CD4-positive, alpha-beta T cell treated with Interleukin-4 for 1 hour (primary cell): ENCODE results near the gene ASAP2.

Source experiments
- DNase-seq, 2 donors: peaks; one replicate each; pipeline ENCODE4 v3.0.0-alpha.2; 2020 to 2022

Gene ASAP2

DNA sequence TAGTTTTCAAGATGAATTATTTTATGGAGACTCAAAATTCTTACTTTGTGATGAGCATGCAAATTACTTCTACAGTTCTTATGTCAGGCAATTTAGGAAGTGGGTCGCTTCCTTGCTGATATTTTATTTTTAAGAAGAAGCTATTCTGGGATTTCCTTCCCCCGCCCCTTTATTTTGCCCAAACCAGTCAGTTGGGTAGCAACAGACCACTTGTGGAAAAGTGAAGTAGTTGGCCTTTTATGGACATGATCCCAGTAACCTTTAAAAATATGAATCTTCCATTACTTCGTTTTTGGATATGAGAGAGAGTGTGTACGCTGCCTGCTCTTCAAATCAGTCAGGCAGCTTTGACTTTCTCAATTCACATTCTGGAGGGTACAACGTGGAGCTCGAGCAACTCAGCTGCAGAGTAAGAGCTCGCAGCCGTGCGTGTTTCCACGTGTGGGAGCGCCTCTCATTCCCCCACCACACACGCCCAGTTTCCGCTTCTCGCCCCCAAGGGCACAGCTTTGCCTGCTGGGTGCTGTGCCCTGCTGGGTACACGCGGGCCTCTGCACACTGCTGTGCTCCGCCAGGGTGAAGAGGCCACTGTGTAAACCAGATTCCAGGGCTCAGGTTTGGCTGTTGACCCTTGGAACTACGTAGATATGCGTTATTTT is 124.1 kb downstream of the ASAP2 start:
- DNase-seq = no peak

DNA sequence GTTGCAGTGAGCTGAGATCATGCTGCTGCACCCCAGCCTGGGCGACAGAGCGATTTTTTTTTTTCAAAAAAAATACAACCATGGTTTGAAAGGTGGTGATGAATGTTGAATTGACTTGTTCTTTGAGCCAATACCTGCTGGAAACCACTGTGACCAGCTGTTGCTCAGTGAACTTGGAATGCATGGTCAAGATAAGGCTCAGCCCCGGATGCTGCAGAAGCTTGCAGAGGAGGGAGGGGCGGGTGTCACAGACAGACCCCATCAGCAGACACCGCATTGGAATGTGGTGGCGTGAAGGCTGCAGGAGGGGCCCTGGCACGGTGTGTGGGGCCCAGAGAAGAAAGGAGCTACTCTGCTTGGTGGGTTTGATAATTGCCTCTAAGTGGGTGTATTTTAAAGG is 125.1 kb downstream of the ASAP2 start:
- no peak for DNase-seq

DNA sequence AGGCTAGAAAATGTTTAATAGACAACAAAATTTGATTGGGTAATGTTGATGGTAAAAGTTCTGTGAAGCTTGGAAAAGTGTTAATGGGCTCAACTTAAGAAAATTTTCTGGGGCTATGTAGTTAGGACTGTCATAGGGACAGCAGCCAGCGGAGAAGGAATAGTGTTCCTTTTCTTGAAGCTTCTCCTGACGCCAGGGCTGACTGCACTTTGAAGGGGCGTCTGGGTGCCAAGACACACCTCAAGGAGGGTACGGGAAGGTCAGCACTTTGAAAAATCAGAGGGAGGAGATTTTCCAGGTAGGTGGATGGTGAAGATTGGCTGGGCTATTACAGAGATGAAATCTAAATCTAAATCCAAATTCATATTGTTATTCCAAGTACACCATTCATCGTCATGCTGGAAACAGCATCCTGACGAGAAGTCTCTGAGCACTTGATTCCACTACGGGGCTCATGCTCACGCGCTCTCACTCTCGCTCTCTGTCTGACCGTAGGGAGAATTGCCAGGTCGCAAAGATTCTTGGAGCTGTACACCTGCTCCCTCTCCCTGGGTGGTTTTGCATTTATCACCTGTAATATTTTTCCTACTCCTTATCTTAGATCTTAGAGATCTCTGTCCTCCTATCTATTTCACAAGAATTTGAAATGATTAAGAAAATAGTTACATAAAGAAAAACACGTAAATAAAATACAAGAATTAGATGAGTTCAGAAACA is 125.7 kb downstream of the ASAP2 start:
- DNase-seq = no peak

DNA sequence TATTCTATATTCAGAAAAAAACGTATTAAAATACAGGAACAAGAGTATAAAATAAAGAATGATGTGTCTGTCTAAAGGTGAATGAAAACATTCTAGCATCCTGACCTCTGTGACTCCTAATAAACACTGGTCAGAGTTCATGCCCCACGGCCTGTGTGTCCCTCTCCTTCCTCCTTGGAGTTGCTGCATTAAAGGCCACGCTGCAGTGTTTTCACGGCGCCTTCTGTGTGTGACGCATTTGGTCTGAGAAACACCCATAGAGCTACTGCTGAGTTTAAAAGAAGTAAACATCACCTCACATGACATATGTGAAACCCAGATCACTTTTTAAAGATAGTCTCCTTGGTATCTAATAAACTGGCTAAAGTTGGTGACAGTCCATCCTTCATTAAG is 126.2 kb downstream of the ASAP2 start:
- DNase-seq = no peak

DNA sequence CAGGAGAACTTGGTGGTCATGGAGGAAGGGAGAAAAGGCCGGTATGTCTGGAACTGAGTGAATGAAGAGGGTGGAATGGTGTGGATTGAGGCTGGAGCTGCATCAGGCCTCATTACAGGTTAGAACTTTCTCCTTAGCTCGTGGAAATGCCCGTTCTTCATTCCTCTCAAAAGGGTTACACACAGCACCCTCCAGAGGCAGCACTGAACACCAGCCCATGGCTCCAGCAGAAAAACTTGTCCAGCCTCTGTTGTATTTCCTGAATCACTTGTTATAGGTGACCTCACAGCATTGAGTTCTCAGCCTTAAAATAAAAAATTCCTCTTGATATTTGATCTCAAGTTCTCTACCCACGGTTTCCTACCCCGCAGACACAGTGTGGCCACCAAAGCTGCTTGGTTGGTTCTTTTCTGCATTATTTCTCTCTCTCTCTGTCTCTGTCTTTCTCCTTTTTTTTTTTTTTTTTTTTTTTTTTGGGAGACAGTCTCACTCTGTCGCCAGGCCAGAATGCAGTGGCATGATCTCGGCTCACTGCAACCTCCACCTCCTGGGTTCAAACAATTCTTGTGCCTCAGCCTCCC is 127.1 kb downstream of the ASAP2 start:
- peak in 1 of 2 donors; percentile 15 for DNase-seq

DNA sequence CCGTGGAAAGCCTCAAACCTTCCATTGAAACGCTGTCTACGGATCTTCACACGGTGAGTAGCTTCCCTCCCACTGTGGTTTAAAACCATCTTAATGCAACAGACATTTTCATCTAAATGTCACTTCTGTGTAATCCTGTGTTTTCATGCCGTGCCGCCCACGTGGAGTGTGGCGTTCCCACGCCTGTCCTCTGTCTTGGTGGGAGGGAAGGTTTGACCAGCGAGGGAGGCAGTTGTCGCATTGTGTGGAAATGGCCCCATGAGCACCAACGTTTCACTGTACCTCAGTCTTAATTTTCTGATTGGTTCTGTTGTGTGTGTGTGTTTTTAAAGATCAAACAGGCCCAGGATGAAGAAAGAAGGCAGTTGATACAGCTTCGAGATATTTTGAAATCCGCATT is 128.1 kb downstream of the ASAP2 start:
- DNase-seq = no peak

DNA sequence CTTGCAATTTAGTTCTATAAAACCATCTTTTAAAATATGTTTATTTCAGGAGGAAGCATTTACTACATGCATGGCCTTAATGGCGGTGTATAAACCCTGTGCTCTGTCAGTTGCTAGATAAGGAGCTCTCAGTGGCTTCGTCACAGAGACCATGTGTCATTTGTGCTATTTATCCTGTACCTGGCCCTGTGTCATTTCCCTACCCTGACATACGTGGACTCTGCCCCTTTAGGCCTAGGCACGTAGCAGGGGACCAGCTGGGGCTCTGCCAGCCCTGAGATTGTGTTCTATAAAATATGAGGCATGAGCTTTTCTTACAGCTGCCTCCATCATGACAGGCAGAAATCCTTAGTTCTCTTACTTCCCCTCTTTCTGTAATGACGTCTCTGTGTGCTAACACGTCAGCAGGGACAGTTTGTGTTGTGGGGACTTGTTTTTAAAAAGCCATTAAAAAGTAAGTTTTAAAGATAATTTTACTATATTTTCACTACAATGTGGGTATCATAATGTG is 128.8 kb downstream of the ASAP2 start:
- DNase-seq = peak in 1 of 2 donors; percentile 22

DNA sequence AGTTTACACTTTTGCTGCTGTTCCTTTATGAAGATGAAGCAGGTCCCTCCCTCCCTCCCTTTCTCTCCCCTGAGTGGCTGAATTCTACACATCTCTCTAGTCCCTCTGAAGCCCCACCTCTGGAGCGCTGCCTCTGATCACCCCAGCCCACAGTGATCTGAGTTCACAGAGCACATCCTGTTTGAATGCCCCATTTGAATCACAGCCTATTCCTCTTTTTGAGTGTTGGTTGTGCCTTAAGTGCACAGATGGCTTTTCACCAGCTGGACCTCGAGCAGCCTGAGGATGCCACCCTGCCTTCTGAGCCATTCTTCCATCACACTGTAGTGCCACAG is 129.6 kb downstream of the ASAP2 start:
- peak; percentile 14 to 49 for DNase-seq

DNA sequence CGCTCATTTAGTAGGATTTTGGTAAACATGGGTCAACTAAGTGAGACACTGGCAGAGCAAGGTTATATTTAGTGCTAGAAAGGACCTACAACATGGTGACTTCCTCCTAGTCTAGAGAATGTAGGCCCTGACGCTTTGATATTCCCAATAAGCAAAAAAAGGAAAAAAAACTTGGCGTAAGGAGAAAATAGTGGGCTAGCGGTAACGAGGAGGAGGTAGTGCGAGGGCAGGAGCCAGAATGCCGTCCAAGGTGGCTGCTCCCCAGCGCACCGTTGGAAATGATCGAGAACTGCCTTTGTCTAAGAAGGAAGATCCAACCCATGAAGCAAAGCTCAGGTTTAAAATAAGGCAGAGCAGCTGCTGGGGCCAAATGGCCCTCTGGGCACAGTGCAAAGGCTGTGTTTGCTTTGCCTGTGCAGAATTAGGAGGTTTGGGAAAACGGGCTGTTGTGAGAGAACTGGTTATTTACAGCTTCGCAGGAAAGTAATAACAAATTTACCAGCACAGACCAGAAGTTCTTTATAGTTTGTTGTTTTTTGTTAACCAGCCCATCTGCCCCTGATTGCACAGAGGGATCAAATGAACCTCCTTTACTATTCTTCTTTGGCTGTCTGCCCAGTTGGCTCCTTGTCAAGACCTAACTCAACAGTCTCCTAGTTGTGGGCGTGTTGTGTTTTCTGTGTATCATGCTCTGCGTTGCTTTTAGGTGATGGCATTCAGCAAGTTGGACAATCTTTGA is 130.1 kb downstream of the ASAP2 start:
- DNase-seq = no peak

DNA sequence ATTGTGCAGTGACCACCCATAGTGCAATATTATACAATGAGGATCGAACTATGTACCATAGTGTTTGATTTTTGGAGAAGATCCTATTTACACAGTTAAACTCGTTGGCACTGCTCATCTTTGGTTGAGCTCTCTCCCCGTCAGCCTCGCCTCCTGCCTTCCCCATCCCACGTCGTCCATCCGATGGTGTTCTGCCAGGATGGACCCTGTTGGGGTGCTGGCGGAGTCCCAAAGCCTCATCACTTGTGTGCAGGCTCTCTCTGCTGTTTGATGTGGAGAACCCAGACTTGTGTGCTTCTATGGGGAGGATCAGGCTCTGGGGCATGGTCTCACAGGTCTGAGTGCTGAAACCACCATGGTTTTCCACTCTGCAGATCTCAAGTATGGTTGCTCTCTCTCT is 131.3 kb downstream of the ASAP2 start:
- DNase-seq = no peak

DNA sequence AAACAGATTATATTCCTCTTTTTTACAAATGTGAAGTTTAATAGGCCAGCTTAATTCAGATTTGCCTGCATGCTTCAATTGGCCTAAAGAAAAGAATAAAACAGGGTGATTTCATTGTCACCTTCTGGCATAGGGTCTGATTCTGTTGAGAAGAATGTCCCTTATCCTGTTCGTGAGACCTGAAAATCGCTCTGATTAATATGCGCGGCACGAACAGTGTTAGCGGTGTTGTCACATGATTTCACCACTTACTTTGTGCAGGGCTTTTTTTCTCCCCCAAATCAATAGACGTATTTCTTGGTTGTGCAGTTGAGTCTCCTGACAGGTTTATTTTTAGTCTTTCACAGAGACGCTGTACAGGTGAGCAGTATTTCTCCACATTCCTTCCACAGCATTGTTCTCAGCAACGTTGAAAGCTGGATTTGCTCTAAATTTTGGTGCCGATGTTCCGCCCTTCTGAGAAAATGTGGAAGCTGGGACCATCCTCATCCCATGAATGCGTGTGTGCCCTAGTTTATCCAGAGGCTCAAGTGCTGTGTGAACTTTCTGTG is 134.8 kb downstream of the ASAP2 start:
- DNase-seq = no peak

DNA sequence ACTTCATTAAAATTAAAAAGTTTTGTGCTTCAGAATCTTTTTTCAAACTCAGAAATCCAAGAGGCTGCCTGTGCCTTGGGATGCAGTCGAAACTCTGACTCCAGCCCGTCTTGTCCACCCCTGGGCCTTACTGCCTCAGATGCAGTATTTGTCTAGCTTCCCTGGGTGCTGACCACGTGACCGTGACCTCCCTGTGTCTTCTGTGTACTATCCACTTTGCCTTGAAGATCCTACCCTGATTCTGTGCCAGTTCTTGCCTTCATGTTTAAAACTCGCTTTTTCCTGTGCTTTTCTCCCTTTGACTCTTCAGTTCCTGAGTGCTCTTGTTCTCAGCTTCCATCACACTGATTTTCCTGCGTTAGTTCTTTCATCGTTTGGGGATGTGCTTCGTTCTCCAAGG is 136.0 kb downstream of the ASAP2 start:
- DNase-seq = no peak

DNA sequence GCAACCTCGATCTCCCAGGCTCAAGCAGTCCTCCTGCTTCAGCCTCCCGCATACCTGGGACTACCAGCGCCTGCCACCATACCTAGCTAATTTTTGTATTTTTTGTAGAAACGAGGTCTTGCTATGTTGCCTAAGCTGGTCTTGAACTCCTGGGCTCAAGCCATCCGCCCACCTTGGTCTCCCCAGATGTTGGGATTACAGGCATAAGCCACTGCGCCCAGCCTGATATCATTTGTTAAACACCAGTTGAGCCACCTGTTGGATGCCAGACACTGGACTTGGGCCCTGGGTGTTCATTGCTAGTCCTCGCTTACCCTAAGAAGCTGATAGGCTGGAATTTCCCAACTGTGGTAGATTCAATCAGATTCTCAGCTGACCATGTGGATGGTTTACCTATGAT is 136.9 kb downstream of the ASAP2 start:
- no peak for DNase-seq

DNA sequence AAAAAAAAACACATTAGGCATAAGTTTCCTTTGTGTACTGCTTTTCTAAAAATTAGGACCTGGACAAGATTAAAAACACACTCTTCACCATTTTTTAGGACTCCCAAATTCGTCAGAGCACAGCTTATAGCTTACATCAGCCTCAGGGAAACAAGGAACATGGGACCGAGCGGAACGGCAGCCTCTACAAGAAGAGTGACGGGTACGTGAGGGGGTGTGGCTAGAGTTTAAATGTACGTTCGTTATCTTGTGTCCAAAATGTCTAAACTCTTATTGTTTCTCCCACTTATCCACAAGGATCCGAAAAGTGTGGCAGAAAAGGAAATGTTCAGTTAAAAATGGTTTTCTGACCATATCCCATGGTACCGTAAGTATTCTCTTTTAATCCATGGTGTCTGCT is 137.8 kb downstream of the ASAP2 start:
- DNase-seq = no peak

DNA sequence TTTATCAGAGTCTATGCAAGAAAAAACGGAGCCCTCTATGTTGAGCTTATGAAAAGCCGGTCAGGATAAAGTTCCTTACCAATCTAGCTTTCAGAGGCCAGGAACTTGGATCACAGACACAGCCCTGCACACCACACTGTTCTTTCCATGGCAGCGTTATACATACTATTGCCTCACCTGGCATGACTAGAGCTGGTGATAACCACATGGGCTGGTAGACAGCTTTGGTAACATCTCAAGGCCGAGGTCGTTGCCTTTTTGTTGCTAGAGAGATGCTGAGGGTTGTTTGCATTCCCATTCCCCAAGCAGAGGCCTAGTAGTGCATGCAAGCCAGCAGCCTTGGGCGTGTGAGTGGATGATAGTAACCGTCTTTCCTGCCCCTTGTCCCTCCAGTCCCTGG is 138.7 kb downstream of the ASAP2 start:
- DNase-seq = no peak

DNA sequence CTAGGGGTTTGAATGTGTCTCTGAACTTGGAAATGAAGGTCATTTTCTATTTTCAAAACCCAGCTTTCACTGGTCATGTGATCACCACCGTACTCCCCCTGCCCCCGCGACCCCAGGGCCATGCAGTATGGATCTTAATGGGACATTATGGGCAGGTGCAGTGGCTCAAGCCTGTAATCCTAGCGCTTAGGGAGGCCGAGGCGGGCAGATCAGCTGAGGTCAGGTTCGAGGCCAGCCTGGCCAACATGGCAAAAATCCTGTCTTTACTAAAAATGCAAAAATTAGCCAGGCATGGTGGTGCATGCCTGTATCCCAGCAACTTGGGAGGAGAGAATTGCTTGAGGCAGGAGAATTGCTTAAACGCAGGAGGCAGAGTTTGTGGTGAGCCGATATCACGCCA is 139.4 kb downstream of the ASAP2 start:
- no peak for DNase-seq

DNA sequence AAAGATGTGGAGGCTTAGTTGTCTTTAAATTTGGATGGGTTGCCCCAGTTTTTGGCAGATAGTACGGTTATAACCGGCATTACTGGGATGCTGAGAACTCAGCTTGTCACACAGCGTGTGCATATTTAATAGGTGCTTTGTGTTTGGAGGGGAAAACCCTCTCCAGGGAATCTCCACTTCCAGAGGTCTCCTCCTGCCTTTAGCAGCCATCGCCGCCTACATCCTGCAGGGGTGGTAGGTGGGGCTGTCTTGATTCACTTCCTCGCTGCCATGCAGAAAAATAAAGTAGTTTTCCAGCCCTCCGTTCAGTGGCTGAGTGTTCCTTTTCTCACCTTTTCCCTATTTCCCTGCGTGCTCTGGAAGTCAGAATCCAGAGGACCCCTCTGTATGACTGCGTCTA is 140.3 kb downstream of the ASAP2 start:
- DNase-seq = no peak

DNA sequence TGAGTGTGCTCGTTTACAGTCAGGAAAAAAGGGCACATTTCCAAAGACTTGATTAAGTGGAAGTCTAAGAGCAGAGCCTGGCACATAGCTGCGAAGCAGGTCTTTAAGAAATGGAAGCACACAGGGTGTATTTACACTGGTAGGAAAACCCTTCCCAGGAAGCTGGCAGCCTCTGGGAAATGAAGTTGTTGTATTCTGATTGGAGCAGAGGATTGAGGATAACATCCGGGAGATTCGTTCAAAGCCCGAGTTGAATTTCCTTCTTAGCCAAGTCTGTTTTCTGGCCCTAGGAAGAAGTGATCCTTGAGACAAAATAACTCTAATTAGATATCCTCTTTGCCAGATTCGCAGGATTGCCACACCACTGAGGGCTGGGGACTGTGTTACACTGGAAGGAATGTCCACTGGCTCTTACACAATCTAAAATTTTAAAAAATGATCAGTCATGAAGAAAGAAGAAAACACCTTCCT is 140.8 kb downstream of the ASAP2 start:
- no peak for DNase-seq

DNA sequence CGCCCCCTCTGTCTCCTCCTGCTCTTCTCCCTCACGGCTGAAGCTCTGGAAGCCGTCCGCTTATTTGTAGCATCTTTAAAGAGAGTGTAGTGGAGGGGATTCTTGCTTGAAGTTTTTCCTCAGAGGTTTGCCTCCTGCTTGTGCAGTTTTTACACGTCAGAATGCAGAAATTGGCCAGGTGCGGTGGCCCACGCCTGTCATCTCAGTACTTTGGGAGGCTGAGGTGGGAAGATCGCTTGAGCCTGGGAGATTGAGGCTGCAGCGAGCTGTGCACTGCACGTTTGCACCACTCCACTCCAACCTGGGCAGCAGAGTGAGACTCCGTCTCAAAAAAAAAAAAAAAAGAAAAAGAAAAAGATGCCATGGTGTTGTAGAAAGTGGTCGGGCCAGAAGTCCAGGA is 147.7 kb downstream of the ASAP2 start:
- no peak for DNase-seq

DNA sequence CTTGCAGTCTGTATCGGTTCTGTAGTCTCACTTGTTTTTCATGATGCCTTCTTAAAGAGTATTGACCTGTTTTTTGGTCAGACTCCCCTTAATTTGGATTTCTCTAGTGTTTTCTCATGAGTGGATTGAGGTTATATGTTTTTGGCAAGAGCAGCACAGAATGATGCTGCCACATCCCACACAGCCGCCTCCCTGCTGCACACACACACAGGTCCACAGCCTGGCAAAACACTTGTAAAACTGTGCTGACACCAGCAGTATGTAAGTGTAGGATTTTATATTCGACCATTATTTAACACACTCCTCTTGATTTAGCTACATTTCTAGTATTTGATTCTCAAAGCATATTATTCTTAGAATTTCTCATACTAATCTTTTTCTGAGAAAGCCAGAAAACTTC is 148.7 kb downstream of the ASAP2 start:
- DNase-seq = no peak

DNA sequence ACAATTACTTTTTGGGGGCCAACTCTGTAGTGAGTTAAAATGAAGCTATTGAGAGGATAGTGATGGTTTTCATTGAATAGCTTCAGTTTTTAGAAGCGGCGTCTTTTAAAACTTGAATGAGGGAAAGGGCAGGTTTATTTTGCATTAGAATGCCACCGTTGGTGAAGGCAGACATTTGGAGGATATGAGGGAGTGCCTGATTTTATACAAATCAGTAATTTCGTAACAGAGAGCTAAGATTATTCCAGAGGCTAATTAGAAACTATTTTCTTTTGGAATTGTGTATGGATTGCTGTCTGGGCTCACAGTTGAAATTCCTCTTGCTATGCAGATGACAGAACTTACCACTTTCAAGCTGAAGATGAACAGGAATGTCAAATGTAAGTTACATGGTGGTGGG is 149.1 kb downstream of the ASAP2 start:
- no peak for DNase-seq

DNA sequence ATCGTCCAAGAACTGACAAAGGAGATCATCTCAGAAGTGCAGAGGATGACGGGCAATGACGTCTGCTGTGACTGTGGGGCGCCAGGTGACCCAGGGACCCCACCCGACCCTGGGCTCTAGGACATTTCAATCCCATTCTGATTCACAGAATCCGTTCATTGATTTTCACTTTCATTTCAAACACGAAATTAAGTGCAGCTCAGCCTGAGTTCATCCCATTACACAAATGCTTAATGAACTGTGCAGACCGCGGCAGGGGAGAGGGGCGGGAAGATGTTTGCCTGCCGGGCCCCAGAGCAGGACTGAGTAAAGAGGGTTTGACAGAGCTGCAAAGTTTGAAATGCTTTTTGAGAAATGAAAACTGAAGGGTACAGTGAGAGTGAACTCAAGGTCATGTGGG is 149.6 kb downstream of the ASAP2 start:
- no peak for DNase-seq

DNA sequence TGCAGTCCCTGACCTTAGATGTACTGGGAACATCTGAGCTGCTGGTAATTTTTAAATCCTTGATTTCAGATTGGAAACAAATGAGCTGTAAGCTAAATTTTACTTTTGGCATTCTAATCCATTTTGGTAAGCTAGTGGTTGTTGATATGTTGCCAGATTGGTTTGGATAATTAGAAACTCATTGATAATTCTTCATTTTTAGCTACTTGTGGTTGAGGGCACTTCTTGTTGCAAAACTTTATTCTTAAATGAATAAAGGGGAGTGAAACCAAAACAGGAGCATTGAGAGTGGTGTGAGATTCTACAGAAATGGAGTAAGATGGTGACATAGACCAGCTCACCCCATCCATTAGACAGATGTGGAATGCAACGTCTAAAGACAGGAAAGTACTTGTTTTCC is 152.2 kb downstream of the ASAP2 start:
- DNase-seq = no peak
